Ishikawa (cell line): ENCODE measurements around the gene CD164.

Experiments used
- CEBPB ChIP-seq: IDR thresholded peaks from 2 replicates; pipeline ENCODE4 v1.6.1; 2012
- CREB1 ChIP-seq: IDR thresholded peaks from 2 replicates; pipeline ENCODE4 v1.6.1; 2012; ENCODE audit warnings: low read depth
- EGR1 ChIP-seq: IDR thresholded peaks from 2 replicates; pipeline ENCODE4 v1.6.1; 2012
- EP300 ChIP-seq: IDR thresholded peaks from 2 replicates; pipeline ENCODE4 v1.6.1; 2012; ENCODE audit warnings: borderline replicate concordance
- MAX ChIP-seq: IDR thresholded peaks from 2 replicates; pipeline ENCODE4 v1.6.1; 2012
- NFIC ChIP-seq: IDR thresholded peaks from 2 replicates; pipeline ENCODE4 v1.6.1; 2012
- RAD21 ChIP-seq: IDR thresholded peaks from 2 replicates; pipeline ENCODE4 v1.6.1; 2012; ENCODE audit warnings: low read depth
- REST ChIP-seq: IDR thresholded peaks from 2 replicates; pipeline ENCODE4 v1.6.1; 2012; ENCODE audit warnings: low read depth, mild to moderate bottlenecking
- TAF1 ChIP-seq: IDR thresholded peaks from 2 replicates; pipeline ENCODE4 v1.6.1; 2012; ENCODE audit warnings: low read depth, mild to moderate bottlenecking
- TCF12 ChIP-seq: IDR thresholded peaks from 2 replicates; pipeline ENCODE4 v1.6.1; 2012; ENCODE audit warnings: low read depth
- TEAD4 ChIP-seq: IDR thresholded peaks from 2 replicates; pipeline ENCODE4 v1.6.1; 2012
- USF1 ChIP-seq: IDR thresholded peaks from 2 replicates; pipeline ENCODE4 v1.6.1; 2012
- YY1 ChIP-seq: IDR thresholded peaks from 2 replicates; pipeline ENCODE4 v1.6.1; 2012; ENCODE audit warnings: low read depth

- TF ChIP-seq EGR1 (no peak), MAX (no peak), TCF12 (no peak), EP300 (no peak), USF1 (no peak), RAD21 (no peak), TEAD4 (no peak), CREB1 (no peak), CEBPB (no peak), NFIC (no peak), TAF1 (no peak), REST (no peak), YY1 (no peak)
Measured at GRCh38 chr6:109351231-109352130, 30.8 kb downstream of the CD164 start.
